Measurements from ENCODE around the gene AMFR. TPM values are rescaled to one million over a fixed set of nuclear protein-coding genes. Genes with fewer than 3 reads are reported as not detected.

AMFR gene
- total RNA-seq, 1 donor from 2014 or later, result 90.7 TPM

- H3K36me3 Mint-ChIP-seq (ENCODE audit: low read depth, unreplicated experiment), result no peaks in the 10 kb centered on the region
- peaks cover 2% of the 10 kb centered on the region for H3K27me3 Mint-ChIP-seq (ENCODE audit: unreplicated experiment)
- TF ChIP-seq, protein P1, sequence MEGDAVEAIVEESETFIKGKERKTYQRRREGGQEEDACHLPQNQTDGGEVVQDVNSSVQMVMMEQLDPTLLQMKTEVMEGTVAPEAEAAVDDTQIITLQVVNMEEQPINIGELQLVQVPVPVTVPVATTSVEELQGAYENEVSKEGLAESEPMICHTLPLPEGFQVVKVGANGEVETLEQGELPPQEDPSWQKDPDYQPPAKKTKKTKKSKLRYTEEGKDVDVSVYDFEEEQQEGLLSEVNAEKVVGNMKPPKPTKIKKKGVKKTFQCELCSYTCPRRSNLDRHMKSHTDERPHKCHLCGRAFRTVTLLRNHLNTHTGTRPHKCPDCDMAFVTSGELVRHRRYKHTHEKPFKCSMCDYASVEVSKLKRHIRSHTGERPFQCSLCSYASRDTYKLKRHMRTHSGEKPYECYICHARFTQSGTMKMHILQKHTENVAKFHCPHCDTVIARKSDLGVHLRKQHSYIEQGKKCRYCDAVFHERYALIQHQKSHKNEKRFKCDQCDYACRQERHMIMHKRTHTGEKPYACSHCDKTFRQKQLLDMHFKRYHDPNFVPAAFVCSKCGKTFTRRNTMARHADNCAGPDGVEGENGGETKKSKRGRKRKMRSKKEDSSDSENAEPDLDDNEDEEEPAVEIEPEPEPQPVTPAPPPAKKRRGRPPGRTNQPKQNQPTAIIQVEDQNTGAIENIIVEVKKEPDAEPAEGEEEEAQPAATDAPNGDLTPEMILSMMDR (IDR thresholded peaks at IDR 0.05; ENCODE audit: unreplicated experiment), result no peak
- H3K4me1 Mint-ChIP-seq (ENCODE audit: unreplicated experiment), result no peaks in the 10 kb centered on the region
- no peaks in the 10 kb centered on the region for H3K9me3 Mint-ChIP-seq (ENCODE audit: unreplicated experiment)
- H3K27ac Mint-ChIP-seq (ENCODE audit: unreplicated experiment), result no peak overlapping the region
- H3K4me3 Mint-ChIP-seq (ENCODE audit: unreplicated experiment), result no peak overlapping the region
- no peak for DNase-seq (ENCODE audit: low spot score)
Observed at GRCh38 chr16:56314244-56314850, 111.0 kb downstream of the AMFR start.

DNA sequence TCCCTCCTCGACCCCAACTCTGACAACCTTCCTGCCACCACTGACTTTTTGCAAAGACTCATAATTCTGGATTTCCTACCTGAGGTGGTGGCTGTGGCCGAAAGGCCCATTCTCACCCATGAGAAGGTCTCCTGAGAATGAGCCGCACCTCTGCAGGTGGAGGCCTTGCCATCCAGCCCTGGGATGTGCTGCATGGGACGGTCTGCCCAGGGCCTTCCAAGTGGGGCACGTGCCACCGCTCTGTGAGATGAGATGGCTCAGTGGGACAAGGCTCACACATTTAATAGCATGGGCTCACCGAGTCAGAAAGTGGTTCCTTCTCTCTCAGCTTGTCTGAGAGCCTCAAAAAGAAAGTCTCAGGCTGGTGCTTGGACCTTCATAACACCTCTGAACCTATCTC is 112.8 kb downstream of the AMFR start:
- Mint-ChIP-seq H3K27ac (ENCODE audit: unreplicated experiment) (no peak overlapping the region), H3K36me3 (ENCODE audit: low read depth, unreplicated experiment) (no peaks in the 10 kb centered on the region), H3K4me3 (ENCODE audit: unreplicated experiment) (no peak overlapping the region), H3K4me1 (ENCODE audit: unreplicated experiment) (no peaks in the 10 kb centered on the region), H3K9me3 (ENCODE audit: unreplicated experiment) (no peaks in the 10 kb centered on the region), H3K27me3 (ENCODE audit: unreplicated experiment) (peaks cover 5% of the 10 kb centered on the region)
- TF ChIP-seq, protein P1 (IDR thresholded peaks at IDR 0.05; ENCODE audit: unreplicated experiment), result no peak
- DNase-seq (ENCODE audit: low spot score), result no peak

- Mint-ChIP-seq H3K27ac (ENCODE audit: unreplicated experiment) (no peak overlapping the region), H3K27me3 (ENCODE audit: unreplicated experiment) (peaks cover 6% of the 10 kb centered on the region), H3K4me1 (ENCODE audit: unreplicated experiment) (no peaks in the 10 kb centered on the region), H3K4me3 (ENCODE audit: unreplicated experiment) (no peak overlapping the region), H3K36me3 (ENCODE audit: low read depth, unreplicated experiment) (no peaks in the 10 kb centered on the region), H3K9me3 (ENCODE audit: unreplicated experiment) (no peaks in the 10 kb centered on the region)
- TF ChIP-seq, protein P1 (IDR thresholded peaks at IDR 0.05; ENCODE audit: unreplicated experiment), result no peak
- DNase-seq (ENCODE audit: low spot score), result no peak
Observed at GRCh38 chr16:56312028-56312300, 113.4 kb downstream of the AMFR start.

Other genes with a start within 250 kb of the AMFR start
- gene GNAO1, start 234.1 kb downstream of the AMFR start, total RNA-seq (ENCODE audit: unreplicated experiment), result 0.69 TPM
- gene NUDT21, start 25.8 kb upstream of the AMFR start, total RNA-seq (ENCODE audit: unreplicated experiment), result 126 TPM
- gene OGFOD1, start 26.0 kb upstream of the AMFR start, total RNA-seq (ENCODE audit: unreplicated experiment), result 24.8 TPM
- gene BBS2, start 94.5 kb upstream of the AMFR start, total RNA-seq (ENCODE audit: unreplicated experiment), result 37.5 TPM
- gene MT4, start 139.5 kb upstream of the AMFR start, total RNA-seq (ENCODE audit: unreplicated experiment), result not detected
- gene MT3, start 164.0 kb upstream of the AMFR start, total RNA-seq (ENCODE audit: unreplicated experiment), result not detected
- gene MT2A, start 183.0 kb upstream of the AMFR start, total RNA-seq (ENCODE audit: unreplicated experiment), result 2.4 TPM
- gene MT1E, start 200.2 kb upstream of the AMFR start, total RNA-seq (ENCODE audit: unreplicated experiment), result not detected
- not detected for gene MT1M, start 207.1 kb upstream of the AMFR start, total RNA-seq (ENCODE audit: unreplicated experiment)
- gene MT1A, start 213.1 kb upstream of the AMFR start, total RNA-seq (ENCODE audit: unreplicated experiment), result not detected
- gene MT1B, start 226.3 kb upstream of the AMFR start, total RNA-seq (ENCODE audit: unreplicated experiment), result not detected
- not detected for gene MT1F, start 232.4 kb upstream of the AMFR start, total RNA-seq (ENCODE audit: unreplicated experiment)
- not detected for gene MT1G, start 242.5 kb upstream of the AMFR start, total RNA-seq (ENCODE audit: unreplicated experiment)
- not detected for gene MT1H, start 244.3 kb upstream of the AMFR start, total RNA-seq (ENCODE audit: unreplicated experiment)

Data from endothelial cell (in vitro differentiated cells).